Lung (tissue), 12 donors: ENCODE results near the gene PAH. TPM values are rescaled to one million over a fixed set of nuclear protein-coding genes. Genes with fewer than 3 reads are reported as not detected.

ENCODE experiments used
- ATAC-seq: fragments of 200-7000 bp; cut with Tn5 transposase; one replicate; pipeline ENCODE4 v1.9.1; 2020; ENCODE audit warnings: moderate number of reproducible peaks; ENCODE audit not compliant: insufficient read depth, low FRiP score
- DNase-seq, 3 donors: peaks; one replicate each; pipeline ENCODE4 v3.0.0-alpha.2; 2013 to 2017
- H3K27ac ChIP-seq, 2 donors: one replicate each; pipeline ENCODE4 v1.5.1; 2013; ENCODE audit warnings: mild to moderate bottlenecking in 2 of 2, moderate library complexity in 2 of 2, control low read depth in 1 of 2, inconsistent platforms in 1 of 2, low read depth in 1 of 2, low read length in 1 of 2
- H3K27me3 ChIP-seq, 3 donors: one replicate each; pipeline ENCODE4 v1.5.1; 2013; ENCODE audit warnings: low read length in 2 of 3; ENCODE audit not compliant: control insufficient read depth in 3 of 3, insufficient read depth in 3 of 3
- H3K36me3 ChIP-seq, 4 donors: one replicate each; pipeline ENCODE4 v1.5.1; 2013; ENCODE audit warnings: low read length in 4 of 4, mild to moderate bottlenecking in 1 of 4, moderate library complexity in 1 of 4; ENCODE audit not compliant: control insufficient read depth in 4 of 4, insufficient read depth in 4 of 4
- H3K4me1 ChIP-seq, 5 donors: one replicate each; pipeline ENCODE4 v1.5.1; 2013; ENCODE audit warnings: low read length in 5 of 5, mild to moderate bottlenecking in 2 of 5, moderate library complexity in 1 of 5; ENCODE audit not compliant: control insufficient read depth in 5 of 5, insufficient read depth in 5 of 5
- H3K4me3 ChIP-seq: one replicate; pipeline ENCODE4 v1.5.1; 2013; ENCODE audit warnings: mild to moderate bottlenecking, control low read depth, moderate library complexity
- H3K9ac ChIP-seq, 2 donors: one replicate each; pipeline ENCODE4 v1.5.1; 2013; ENCODE audit warnings: low read length in 2 of 2, control low read depth in 1 of 2; ENCODE audit not compliant: insufficient read depth in 1 of 2
- H3K9me3 ChIP-seq, 4 donors: one replicate each; pipeline ENCODE4 v1.5.1; 2013; ENCODE audit warnings: low read length in 3 of 4, mild to moderate bottlenecking in 1 of 4, moderate library complexity in 1 of 4; ENCODE audit not compliant: control insufficient read depth in 4 of 4, insufficient read depth in 3 of 4
- WGBS, 2 donors: extraction: QIAGEN DNeasy Blood & Tissue Kit; methylation state at CpG; one replicate each; pipeline ENCODE4 v1.1.7; 2013; 5-methylcytosine and 5-hydroxymethylcytosine counted together
- polyA plus RNA-seq, 2 donors: library from polyadenylated mRNA; stranded (reverse); fragments of 200-250 nt; gene quantifications; one replicate each; pipeline ENCODE4 v1.2.1, GENCODE V29; 2013
- total RNA-seq, 2 donors: library from RNA; depleted of rRNA in 1 of 2; stranded (reverse); fragments of >200 nt in 1 of 2; gene quantifications; one replicate each; pipeline ENCODE4 v1.2.1, GENCODE V29; 2014 to 2021
- TF ChIP-seq, protein P1 (sequence below): IDR thresholded peaks from 2 replicates; pipeline ENCODE4 v1.5.1; 2012; ENCODE audit warnings: mild to moderate bottlenecking; ENCODE audit errors: control extremely low read depth, extremely low read depth
- donor health status: control.
- donor health status: control.
- donor health status: Bipolar disorder and iron deficiency.
- donor health status: healthy.
- donor health status: DM: yes; HTN: yes; CAD: no.

PAH gene
- total and polyA plus RNA-seq, 4 donors = 0.06 to 0.64 (median 0.57) TPM; not detected in 1

- ATAC-seq = no peak
- Histone ChIP-seq H3K36me3 (no peaks in the 10 kb centered on the region), H3K4me1 (no peaks in the 10 kb centered on the region), H3K4me3 (no peak overlapping the region), H3K27ac (no peak overlapping the region), H3K27me3 (no peaks in the 10 kb centered on the region), H3K9me3 (no peaks in the 10 kb centered on the region), H3K9ac (no peak overlapping the region)
- TF ChIP-seq, protein P1, sequence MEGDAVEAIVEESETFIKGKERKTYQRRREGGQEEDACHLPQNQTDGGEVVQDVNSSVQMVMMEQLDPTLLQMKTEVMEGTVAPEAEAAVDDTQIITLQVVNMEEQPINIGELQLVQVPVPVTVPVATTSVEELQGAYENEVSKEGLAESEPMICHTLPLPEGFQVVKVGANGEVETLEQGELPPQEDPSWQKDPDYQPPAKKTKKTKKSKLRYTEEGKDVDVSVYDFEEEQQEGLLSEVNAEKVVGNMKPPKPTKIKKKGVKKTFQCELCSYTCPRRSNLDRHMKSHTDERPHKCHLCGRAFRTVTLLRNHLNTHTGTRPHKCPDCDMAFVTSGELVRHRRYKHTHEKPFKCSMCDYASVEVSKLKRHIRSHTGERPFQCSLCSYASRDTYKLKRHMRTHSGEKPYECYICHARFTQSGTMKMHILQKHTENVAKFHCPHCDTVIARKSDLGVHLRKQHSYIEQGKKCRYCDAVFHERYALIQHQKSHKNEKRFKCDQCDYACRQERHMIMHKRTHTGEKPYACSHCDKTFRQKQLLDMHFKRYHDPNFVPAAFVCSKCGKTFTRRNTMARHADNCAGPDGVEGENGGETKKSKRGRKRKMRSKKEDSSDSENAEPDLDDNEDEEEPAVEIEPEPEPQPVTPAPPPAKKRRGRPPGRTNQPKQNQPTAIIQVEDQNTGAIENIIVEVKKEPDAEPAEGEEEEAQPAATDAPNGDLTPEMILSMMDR = no peak
- 77 to 86% methylated on average over 2 of the region's 2 CpGs for WGBS, 2 donors
- DNase-seq = no peak
Measured at GRCh38 chr12:102862486-102862885, 54.6 kb downstream of the PAH start.

DNA sequence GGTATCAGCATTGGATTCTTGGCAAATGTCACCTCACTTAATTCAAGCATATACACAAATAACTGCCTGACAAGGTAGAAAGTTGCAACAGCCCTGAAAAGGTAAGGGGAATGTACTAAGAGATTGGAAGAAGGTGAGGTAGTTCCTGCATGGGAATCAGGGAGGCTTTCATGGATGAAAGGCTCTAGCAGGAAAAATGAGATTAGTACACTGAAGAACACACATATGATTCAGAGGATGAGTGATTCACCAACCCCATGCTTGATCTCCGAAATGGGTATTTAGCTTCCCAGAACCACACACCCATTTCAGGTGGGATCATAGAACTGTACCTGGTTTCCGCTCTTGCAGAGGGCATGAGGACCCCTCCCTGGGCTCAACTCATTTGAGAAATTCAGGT, 65.8 kb downstream of the PAH start:
- ATAC-seq (no peak), DNase-seq (no peak)
- TF ChIP-seq, protein P1 = no peak
- Histone ChIP-seq H3K4me3 (no peak overlapping the region), H3K9ac (no peak overlapping the region), H3K27me3 (no peaks in the 10 kb centered on the region), H3K4me1 (no peaks in the 10 kb centered on the region), H3K36me3 (no peaks in the 10 kb centered on the region), H3K9me3 (no peaks in the 10 kb centered on the region), H3K27ac (no peak overlapping the region)
- WGBS, 2 donors = 86 to 98% methylated on average over 2 of the region's 2 CpGs

- ATAC-seq = no peak
- Histone ChIP-seq H3K27ac (no peak overlapping the region), H3K4me1 (no peaks in the 10 kb centered on the region), H3K9me3 (no peaks in the 10 kb centered on the region), H3K9ac (no peak overlapping the region), H3K27me3 (no peaks in the 10 kb centered on the region), H3K36me3 (no peaks in the 10 kb centered on the region), H3K4me3 (no peak overlapping the region)
- WGBS, 2 donors = 47 to 86% methylated on average over 4 of the region's 4 CpGs
- TF ChIP-seq, protein P1 = no peak
- DNase-seq = no peak
Measured at GRCh38 chr12:102849722-102850447, 67.2 kb downstream of the PAH start.

GRCh38 chr12:102848832-102849231, 68.2 kb downstream of the PAH start:
- H3K36me3 ChIP-seq = no peaks in the 10 kb centered on the region
- H3K4me1 ChIP-seq = no peaks in the 10 kb centered on the region
- WGBS, 2 donors = 89 to 92% methylated on average over 3 of the region's 3 CpGs
- no peak overlapping the region for H3K9ac ChIP-seq
- no peaks in the 10 kb centered on the region for H3K27me3 ChIP-seq
- no peak for ATAC-seq
- H3K27ac ChIP-seq = no peak overlapping the region
- TF ChIP-seq, protein P1 = no peak
- DNase-seq = no peak
- no peak overlapping the region for H3K4me3 ChIP-seq
- H3K9me3 ChIP-seq = no peaks in the 10 kb centered on the region
